Measurements from ENCODE around the gene SUGCT. TPM values are rescaled to one million over a fixed set of nuclear protein-coding genes. Genes with fewer than 3 reads are reported as not detected.

Gene SUGCT
- total RNA-seq, 1 experiment from 2014 or later, result 5.4 TPM

DNA sequence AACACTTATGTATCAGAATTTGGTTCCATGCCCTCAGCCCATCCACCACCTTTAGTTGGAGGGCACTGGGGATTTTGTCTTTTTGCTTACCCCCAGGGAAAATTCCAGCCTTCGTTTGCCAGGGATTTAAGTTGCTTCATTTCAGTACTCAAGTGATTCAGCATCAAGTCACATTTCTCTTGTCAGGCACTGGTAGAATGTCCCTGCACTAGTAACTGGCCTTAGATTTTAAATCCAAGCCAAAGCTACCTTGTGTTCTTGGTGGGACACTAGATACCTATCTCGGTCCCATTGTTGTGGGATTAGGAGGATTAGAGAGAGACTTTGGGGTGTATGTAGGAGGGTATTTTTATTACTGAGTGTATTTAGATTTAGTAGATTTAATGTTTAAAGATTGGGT lies 613.1 kb downstream of the SUGCT start:
- Histone ChIP-seq H3K18ac (ENCODE audit: insufficient read length, low read depth, low read length) (no peak overlapping the region), H3K27ac (ENCODE audit: insufficient read length, low read depth, low read length) (no peak overlapping the region), H3K27me3 (ENCODE audit: insufficient read depth, low read length) (no peaks in the 10 kb centered on the region), H3K4me2 (ENCODE audit: insufficient read depth, insufficient read length, low read length) (no peak overlapping the region), H2BK120ac (ENCODE audit: low read depth, low read length, poor library complexity, severe bottlenecking) (no peak overlapping the region), H3K4ac (ENCODE audit: low read depth, low read length) (no peak overlapping the region), H3K79me1 (ENCODE audit: insufficient read depth, low read depth, low read length, poor library complexity, severe bottlenecking) (no peaks in the 10 kb centered on the region), H3K9ac (ENCODE audit: extremely low read depth, insufficient read length, low read length) (no peak overlapping the region), H4K8ac (replicated peaks; ENCODE audit: insufficient read length, low read depth, low read length) (no peak overlapping the region), H4K5ac (ENCODE audit: insufficient read length, low read depth, low read length) (no peak overlapping the region), H3K9me3 (ENCODE audit: control insufficient read depth, low read depth, low read length) (no peaks in the 10 kb centered on the region), H2BK15ac (ENCODE audit: low read depth, low read length) (no peak overlapping the region), H3K23me2 (ENCODE audit: insufficient read length, low read depth, low read length, poor library complexity, severe bottlenecking) (no peaks in the 10 kb centered on the region), H2BK20ac (ENCODE audit: low read depth, low read length, poor library complexity, severe bottlenecking) (no peak overlapping the region), H4K20me1 (ENCODE audit: control insufficient read depth, insufficient read depth, insufficient read length) (no peaks in the 10 kb centered on the region), H3T11ph (ENCODE audit: low read length) (no peak overlapping the region), H3K14ac (ENCODE audit: insufficient read depth, low read length) (no peak overlapping the region), H3K56ac (ENCODE audit: insufficient read length, low read depth, low read length) (no peak overlapping the region), H3K4me1 (ENCODE audit: insufficient read depth, low read length) (peaks cover 6% of the 10 kb centered on the region), H2AFZ (ENCODE audit: low read length) (no peak overlapping the region), H2AK5ac (ENCODE audit: insufficient read length, low read length) (no peak overlapping the region), H2BK5ac (ENCODE audit: insufficient read length, low read length) (no peak overlapping the region), H2BK12ac (ENCODE audit: insufficient read length, low read depth, low read length) (no peak overlapping the region), H3K23ac (ENCODE audit: insufficient read length, low read depth, low read length) (no peak overlapping the region), H3K79me2 (ENCODE audit: insufficient read depth, low read length) (no peaks in the 10 kb centered on the region), H4K91ac (ENCODE audit: insufficient read length, low read depth, low read length) (no peak overlapping the region)
- no CpG with 5 or more reads among the region's 2 CpGs for WGBS (ENCODE audit: extremely low coverage, insufficient read length, low lambda C conversion rate)
- Mint-ChIP-seq H3K36me3 (ENCODE audit: insufficient read depth in 1 of 3, low read depth in 3 of 3) (no peaks in the 10 kb centered on the region), H3K27me3 (ENCODE audit: low read depth) (no peaks in the 10 kb centered on the region), H3K4me1 (peaks cover 36 to 42% of the 10 kb centered on the region in 2 experiments), H3K9me3 (no peaks in the 10 kb centered on the region), H3K4me3 (no peak overlapping the region), H3K27ac (peak overlapping the region in 1 of 3 experiments; percentile 42; a peak in 1 of 7 replicates)
- TF ChIP-seq, protein P1, sequence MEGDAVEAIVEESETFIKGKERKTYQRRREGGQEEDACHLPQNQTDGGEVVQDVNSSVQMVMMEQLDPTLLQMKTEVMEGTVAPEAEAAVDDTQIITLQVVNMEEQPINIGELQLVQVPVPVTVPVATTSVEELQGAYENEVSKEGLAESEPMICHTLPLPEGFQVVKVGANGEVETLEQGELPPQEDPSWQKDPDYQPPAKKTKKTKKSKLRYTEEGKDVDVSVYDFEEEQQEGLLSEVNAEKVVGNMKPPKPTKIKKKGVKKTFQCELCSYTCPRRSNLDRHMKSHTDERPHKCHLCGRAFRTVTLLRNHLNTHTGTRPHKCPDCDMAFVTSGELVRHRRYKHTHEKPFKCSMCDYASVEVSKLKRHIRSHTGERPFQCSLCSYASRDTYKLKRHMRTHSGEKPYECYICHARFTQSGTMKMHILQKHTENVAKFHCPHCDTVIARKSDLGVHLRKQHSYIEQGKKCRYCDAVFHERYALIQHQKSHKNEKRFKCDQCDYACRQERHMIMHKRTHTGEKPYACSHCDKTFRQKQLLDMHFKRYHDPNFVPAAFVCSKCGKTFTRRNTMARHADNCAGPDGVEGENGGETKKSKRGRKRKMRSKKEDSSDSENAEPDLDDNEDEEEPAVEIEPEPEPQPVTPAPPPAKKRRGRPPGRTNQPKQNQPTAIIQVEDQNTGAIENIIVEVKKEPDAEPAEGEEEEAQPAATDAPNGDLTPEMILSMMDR (conservative IDR thresholded peaks at IDR 0.05), result no peak
- no peak for DNase-seq
